ENCODE results near the gene DMWD. TPM values are rescaled to one million over a fixed set of nuclear protein-coding genes. Genes with fewer than 3 reads are reported as not detected.
"Not testable (repeated sequence)": the region's sequence is repeated elsewhere in the genome, so short reads cannot be mapped to it uniquely, and the experiment has no call there.

Gene DMWD
- total RNA-seq, 6 experiments from 2014 or later: 53.4 to 63.2 (median 55.3) TPM

DNA sequence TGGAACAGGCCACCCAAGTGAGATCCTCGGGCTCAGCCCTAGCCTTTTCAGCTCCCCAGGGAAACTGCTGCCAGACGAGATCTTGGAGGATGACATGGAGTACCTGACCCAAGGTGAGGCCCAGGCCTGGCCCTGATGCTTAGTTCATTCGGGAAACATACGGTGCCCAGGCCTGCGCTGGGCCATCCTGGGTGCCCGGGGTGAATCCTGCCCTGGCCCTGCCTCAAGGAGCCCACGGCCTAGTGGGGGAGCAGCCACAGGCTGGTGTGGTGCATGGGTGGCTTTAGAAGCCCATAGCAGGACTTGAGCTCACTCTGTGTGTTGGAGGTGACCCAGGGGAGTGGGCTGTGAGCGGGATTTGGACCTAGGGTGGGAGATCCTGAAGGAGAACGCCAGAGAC, 33.7 kb downstream of the DMWD start:
- no peaks in the 10 kb centered on the region for H3K4me1 Mint-ChIP-seq (ENCODE audit: low read depth)
- peaks cover 13% of the 10 kb centered on the region for H3K27me3 Mint-ChIP-seq (ENCODE audit: insufficient read depth)
- no peak overlapping the region for H3K4me3 Mint-ChIP-seq
- no peaks in the 10 kb centered on the region for H3K36me3 Mint-ChIP-seq (ENCODE audit: low read depth)
- TF ChIP-seq, protein P1, sequence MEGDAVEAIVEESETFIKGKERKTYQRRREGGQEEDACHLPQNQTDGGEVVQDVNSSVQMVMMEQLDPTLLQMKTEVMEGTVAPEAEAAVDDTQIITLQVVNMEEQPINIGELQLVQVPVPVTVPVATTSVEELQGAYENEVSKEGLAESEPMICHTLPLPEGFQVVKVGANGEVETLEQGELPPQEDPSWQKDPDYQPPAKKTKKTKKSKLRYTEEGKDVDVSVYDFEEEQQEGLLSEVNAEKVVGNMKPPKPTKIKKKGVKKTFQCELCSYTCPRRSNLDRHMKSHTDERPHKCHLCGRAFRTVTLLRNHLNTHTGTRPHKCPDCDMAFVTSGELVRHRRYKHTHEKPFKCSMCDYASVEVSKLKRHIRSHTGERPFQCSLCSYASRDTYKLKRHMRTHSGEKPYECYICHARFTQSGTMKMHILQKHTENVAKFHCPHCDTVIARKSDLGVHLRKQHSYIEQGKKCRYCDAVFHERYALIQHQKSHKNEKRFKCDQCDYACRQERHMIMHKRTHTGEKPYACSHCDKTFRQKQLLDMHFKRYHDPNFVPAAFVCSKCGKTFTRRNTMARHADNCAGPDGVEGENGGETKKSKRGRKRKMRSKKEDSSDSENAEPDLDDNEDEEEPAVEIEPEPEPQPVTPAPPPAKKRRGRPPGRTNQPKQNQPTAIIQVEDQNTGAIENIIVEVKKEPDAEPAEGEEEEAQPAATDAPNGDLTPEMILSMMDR (IDR thresholded peaks at IDR 0.05): no peak
- DNase-seq: no peak
- no peaks in the 10 kb centered on the region for H3K9me3 Mint-ChIP-seq
- no peak overlapping the region for H3K27ac Mint-ChIP-seq

DNA sequence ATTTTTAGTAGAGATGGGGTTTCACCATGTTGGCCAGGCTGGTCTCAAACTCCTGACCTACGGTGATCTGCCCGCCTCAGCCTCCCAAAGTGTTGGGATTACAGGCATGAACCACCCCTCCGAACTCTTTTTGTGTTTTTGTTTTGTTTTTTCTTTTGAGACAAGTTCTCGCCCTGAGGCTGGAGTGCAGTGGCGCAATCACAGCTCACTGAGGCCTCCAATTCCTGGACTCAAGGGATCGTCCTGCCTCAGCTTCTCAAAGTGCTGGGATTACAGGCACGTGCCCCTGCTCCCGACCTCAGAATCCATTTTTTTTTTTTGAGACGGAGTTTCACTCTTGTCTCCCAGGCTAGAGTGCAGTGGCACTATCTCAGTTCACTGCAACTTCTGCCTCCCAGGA, 35.0 kb downstream of the DMWD start:
- TF ChIP-seq, protein P1 (IDR thresholded peaks at IDR 0.05): no peak
- peaks cover 13% of the 10 kb centered on the region for H3K27me3 Mint-ChIP-seq (ENCODE audit: insufficient read depth)
- no peak for DNase-seq
- H3K4me3 Mint-ChIP-seq: no peak overlapping the region
- no peak overlapping the region for H3K27ac Mint-ChIP-seq
- H3K4me1 Mint-ChIP-seq (ENCODE audit: low read depth): no peaks in the 10 kb centered on the region; the same call in 1 of the 2 replicates
- H3K36me3 Mint-ChIP-seq (ENCODE audit: low read depth): no peaks in the 10 kb centered on the region
- no peaks in the 10 kb centered on the region for H3K9me3 Mint-ChIP-seq

DNA sequence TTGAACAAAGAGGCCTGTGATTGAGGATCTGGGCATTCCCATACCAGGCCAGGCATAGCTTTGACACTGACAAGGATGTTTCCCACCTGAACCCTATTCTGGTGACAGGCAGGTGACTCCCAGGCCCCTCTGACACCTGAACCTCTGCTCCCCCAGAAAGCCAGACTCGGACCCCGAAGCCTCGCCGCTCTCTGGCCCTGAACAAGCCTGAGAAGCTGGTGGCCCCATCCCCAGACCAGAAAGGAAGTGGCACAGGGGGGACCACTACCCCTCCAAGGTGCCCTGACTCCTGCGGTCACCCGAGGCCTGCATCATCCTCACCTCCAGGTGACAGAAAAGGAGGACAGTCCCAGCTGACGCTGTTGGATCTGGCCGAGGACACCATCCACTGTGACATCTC, 38.3 kb downstream of the DMWD start:
- no peaks in the 10 kb centered on the region; the same call in 1 of the 2 replicates for H3K4me1 Mint-ChIP-seq (ENCODE audit: low read depth)
- DNase-seq: no peak
- H3K36me3 Mint-ChIP-seq (ENCODE audit: low read depth): no peaks in the 10 kb centered on the region
- TF ChIP-seq, protein P1 (IDR thresholded peaks at IDR 0.05): no peak
- H3K27ac Mint-ChIP-seq: no peak overlapping the region
- H3K27me3 Mint-ChIP-seq (ENCODE audit: insufficient read depth): peaks cover 10% of the 10 kb centered on the region
- H3K9me3 Mint-ChIP-seq: no peaks in the 10 kb centered on the region
- no peak overlapping the region for H3K4me3 Mint-ChIP-seq

DNA sequence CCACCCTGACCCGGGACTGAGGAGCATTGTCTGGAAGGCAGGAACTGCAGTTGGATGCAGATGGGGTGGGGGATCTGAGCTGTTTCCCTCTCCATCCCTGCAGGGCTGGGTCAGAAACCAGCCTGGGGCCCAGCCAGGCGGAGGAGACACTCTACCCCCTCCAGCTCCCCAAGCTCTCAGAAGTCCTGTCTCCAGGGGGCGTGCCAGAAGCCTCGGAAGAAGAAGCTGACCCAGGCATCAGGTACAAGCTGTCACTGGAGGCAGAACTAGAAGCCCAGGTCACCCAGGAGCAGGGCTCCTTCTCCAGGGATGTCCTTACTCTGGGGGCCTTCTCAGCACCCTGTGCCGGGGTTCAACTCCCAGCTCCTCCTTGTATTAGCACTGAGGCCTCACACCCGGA, 39.1 kb downstream of the DMWD start:
- Mint-ChIP-seq H3K27ac (no peak overlapping the region), H3K27me3 (ENCODE audit: insufficient read depth) (peaks cover 5% of the 10 kb centered on the region), H3K9me3 (no peaks in the 10 kb centered on the region), H3K4me1 (ENCODE audit: low read depth) (no peaks in the 10 kb centered on the region; the same call in 1 of the 2 replicates), H3K4me3 (no peak overlapping the region), H3K36me3 (ENCODE audit: low read depth) (no peaks in the 10 kb centered on the region)
- TF ChIP-seq, protein P1 (IDR thresholded peaks at IDR 0.05): peak; percentile 18; the same call in 1 of the 2 replicates
- no peak for DNase-seq

DNA sequence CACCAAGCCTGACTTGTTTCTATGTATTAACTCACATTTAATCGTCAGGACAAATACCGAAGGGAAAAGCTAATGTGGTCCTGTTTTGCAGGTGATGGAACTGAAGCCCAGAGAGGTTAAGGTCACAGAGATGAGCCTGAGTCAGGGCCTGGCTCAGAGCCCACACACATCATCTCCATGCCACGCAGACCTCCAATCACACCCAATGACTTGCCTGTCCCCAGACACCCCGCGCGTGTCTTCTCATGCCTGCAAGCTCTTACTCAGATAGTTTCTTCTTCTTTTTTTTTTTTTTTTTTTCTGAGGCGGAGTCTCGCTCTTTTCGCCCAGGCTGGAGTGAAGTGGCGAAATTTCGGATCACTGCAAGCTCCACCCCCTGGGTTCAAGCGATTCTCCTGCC, 40.0 kb downstream of the DMWD start:
- H3K4me3 Mint-ChIP-seq: no peak overlapping the region
- no peaks in the 10 kb centered on the region for H3K36me3 Mint-ChIP-seq (ENCODE audit: low read depth)
- TF ChIP-seq, protein P1 (IDR thresholded peaks at IDR 0.05): no peak
- no peak for DNase-seq
- no peak overlapping the region for H3K27ac Mint-ChIP-seq
- H3K27me3 Mint-ChIP-seq (ENCODE audit: insufficient read depth): peaks cover 1% of the 10 kb centered on the region; the same call in 1 of the 2 replicates
- H3K9me3 Mint-ChIP-seq: no peaks in the 10 kb centered on the region
- no peaks in the 10 kb centered on the region; the same call in none of the 2 replicates for H3K4me1 Mint-ChIP-seq (ENCODE audit: low read depth)

DNA sequence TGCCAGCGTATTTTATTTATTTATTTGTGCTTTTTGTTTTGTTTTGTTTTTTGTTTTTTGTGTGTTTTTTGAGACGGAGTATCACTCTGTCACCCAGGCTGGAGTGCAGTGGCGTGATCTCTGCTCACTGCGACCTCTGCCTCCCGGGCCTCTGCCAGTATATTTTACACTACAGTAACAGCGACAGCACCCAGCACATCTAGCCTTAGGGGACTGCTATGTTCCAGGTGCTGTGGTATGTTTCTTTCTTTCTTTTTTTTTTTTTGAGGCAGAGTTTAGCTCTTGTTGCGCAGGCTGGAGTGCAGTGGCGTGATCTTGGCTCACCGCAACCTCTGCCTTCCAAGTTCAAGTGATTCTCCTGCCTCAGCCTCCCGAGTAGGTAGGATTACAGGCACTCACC, 41.2 kb downstream of the DMWD start:
- not testable (repeated sequence) for H3K27me3 Mint-ChIP-seq (ENCODE audit: insufficient read depth); H3K36me3 Mint-ChIP-seq (ENCODE audit: low read depth); H3K9me3 Mint-ChIP-seq; H3K4me3 Mint-ChIP-seq; DNase-seq; H3K27ac Mint-ChIP-seq
- H3K4me1 Mint-ChIP-seq (ENCODE audit: low read depth): peaks cover 12% of the 10 kb centered on the region

Measured in HFFc6 (cell line).